T1000 (cell line): ENCODE data around the gene NTRK3.

ENCODE experiments used
- DNase-seq: peaks from one replicate; lab custom pipeline; 2025; ENCODE audit warnings: mixed read lengths; lab: John Stamatoyannopoulos, UW

Gene NTRK3

DNA sequence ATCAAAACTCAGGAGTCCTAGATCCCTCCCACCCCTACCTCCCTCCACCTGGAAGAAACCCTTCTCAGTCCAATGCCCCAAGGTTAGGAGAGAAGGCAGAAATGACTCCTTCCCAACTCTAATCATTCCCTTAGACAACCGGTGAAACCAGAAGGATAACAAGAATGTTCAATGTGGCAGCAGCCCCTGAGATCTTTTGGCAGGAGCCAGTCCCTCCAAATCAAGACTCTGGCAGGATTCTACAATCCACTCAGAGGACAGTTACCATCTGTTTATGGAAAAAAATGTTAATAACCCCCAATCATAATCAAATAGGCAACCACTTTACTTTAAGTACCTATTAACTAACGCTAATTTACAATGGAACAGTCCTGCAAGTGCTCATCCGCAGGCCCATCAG lies 136.5 kb downstream of the NTRK3 start:
- no peak for DNase-seq

GRCh38 chr15:88118741-88119140 lies 137.8 kb downstream of the NTRK3 start:
- DNase-seq: no peak

- no peak for DNase-seq
Measured at GRCh38 chr15:88118035-88118434, 138.5 kb downstream of the NTRK3 start.

DNA sequence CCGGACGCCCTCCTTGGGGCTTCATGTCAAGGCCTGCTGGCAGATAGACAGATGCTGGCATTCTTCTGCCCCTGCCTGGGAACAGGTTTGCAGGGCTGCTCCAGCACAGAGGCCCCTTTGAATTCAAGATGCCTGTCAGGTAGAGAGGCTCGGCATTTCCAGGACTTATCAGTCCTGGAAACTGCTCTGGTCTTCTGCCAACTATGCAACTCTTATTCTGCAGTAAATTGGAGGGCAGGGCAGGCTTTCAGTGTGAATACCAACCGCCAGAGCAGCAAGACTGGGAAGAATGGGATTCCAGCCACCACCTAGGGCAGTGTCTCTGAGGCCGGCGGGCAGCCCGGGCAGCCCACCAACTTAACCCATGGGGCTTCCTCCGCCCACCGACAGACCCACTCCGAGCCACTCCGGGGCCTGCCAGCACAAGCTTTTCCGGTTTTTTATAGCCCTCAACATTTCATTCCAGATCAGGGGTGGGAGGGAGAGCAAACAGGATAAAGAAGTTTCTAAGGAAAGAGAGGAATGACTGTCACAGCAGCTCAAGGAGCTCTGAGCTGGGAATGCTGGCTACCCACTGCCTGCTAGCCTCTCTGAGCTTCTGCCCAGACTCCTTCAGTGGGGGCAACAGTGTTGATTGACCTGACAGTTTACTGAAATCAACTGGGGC lies 140.9 kb downstream of the NTRK3 start:
- DNase-seq: no peak

DNA sequence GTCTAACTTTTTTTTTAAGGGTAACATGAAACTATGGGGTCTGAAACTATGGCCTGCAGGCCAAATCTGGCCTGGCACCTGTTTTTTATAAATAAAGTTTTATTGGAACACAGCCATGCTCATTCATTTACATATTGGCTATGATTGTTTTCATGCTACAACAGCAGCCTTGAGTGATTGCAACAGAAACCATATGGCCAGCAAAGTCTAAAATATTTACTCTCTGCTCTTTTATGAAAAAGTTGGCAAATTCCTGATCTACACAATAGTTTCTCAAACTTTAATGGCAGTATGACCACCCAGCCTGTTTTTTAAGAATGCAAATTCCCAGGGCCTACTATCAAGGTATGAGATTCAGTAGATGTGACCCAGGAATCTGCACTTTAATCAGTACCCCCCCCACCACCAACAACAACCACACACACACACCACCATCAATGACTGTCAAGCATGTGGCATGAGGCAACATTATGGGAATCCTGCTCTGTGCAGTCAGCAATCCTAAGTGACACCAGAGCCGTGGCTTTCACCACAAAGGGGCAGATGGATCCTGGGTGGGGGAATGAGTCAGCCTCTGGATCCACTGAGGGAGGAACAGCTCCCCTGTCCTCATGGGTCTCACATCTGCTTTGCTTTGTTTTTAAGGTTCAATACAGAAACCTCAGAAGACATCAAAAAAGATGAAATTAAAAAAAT lies 142.8 kb downstream of the NTRK3 start:
- DNase-seq: no peak

GRCh38 chr15:88108991-88109390 lies 147.5 kb downstream of the NTRK3 start:
- DNase-seq: no peak

DNA sequence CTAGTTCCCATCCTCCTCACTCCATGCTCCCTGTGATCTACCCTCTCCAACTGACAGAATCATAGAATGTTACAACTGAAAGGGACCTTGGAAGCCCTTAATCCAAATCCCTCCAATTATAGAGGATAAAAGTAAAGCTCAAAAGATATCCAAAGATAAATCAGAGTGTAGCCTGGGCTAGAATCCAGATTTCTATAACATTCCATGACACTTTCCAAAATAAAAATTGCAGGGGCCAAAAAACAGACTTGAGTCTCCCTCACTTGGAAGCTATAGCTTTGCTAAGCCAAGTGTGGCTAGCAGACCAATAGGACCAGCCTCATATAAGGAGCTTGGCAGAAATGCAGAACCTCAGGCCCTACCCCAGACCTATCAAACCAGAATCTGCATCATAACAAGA lies 148.1 kb downstream of the NTRK3 start:
- DNase-seq: no peak

GRCh38 chr15:88106074-88106473 lies 150.5 kb downstream of the NTRK3 start:
- no peak for DNase-seq

DNA sequence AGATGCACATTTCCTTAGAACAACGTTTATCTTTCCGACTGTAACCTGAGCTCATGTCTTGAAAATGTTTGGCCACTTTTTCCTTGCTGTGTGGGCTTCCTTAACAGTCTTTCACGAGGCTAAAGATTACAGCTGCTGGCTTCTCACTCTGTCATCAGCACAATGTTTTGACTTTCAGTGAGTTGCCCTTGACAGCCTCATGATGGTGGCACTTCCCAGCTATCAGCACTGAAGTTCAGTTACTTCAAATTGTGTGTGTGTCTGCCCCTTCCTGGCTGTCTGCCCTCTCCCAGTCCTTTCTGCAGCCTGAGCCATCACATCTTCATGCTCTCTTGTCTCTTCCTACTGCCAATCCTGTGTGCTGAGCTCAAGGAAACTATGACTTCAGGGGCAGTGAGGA lies 152.2 kb downstream of the NTRK3 start:
- no peak for DNase-seq

DNA sequence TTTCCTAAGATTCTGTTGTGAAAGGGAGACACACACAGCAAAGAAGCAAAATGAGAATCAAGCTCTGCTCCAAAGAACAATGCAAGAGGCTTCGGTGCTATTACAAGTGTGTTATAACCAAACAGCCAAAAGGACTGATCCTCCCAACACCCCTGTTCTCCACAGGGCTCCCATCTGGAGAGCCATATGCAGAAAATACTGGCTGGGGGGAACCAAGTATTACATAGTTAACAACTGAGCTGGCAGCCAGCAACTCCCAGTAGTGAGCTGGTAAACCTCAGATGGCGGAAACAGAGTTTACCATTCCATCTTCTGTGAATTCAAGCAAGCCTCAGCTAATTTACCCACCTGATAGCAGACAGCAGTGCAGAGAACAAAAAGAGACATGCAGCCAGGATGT lies 156.4 kb downstream of the NTRK3 start:
- no peak for DNase-seq

- no peak for DNase-seq
Measured at GRCh38 chr15:88098361-88098760, 158.2 kb downstream of the NTRK3 start.

DNA sequence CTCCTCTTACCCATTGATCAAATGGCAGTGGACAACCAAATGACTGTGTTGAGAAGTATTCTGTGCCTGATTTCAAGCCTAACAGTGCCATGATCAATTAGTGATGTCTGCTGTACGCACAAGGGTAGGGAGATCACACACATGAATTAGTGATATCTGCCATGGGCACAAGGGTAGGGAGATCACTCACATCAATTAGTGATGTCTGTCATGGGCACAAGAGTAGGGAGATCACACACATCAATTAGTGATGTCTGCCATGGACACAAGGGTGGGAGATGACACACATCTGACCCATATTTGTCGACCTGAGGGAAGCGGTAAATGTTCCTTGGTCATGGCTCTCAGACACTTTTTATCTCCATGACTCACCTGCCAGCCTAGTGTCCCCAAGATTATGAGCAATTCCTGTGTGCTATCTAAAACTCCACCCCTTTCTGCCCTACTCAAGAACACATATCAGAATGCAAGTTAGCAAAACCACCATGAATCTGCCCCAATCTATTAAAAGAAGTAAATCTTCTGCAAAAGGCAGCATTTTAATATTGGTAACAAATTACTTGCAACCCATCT lies 165.0 kb downstream of the NTRK3 start:
- DNase-seq: no peak

DNA sequence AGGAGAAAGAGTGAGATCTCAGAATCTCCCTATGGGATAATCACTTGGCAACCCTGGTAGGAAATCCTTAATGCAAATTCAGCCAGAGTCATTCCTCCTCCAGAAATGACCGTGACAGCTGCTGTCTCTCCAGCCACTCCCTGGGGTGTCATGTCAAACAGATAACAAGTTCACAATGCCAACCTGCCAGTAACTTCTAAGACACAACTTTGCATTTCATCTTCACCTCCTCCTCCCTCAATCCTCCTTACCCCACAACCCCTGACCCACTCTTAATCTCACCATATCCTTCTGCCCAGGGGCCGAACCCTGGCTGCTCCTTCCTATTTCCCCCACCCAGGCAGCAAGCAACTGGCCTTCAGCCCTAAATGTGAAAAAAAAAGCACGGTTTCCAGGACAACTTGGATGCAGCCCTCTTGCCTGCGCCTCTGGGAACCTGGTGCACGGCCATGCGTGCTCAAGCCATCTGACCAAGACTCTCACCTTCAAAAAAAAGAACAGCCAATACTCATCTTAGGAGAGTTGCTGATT lies 166.0 kb downstream of the NTRK3 start:
- no peak for DNase-seq

- no peak for DNase-seq
Measured at GRCh38 chr15:88089731-88090130, 166.8 kb downstream of the NTRK3 start.

DNA sequence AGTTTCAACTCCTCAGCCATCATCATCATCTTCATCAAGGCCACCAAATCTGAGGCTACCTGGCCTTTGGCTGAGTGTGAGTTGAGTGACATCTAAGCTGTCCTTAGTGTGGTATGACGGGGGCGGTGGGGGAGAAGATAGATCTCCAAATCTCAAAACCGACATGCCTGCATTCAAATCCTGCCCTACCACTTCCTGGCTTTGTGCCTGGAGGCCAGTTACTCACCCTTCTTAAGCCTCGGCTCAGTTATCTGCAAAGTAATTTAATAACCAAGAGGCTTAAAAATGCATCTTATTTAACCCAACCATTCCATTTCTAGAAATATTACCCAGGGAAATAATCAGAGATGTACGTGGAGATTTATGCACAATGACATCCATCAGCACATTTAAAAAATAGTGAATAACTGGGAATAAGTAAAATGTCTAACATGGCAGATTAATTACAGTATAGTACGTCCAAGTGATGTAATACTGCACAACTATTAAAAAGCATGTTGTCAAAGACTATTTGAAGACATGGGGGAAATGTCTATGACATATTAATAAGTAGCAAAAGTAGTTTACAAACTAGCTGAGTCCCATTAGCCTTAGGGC lies 167.4 kb downstream of the NTRK3 start:
- no peak for DNase-seq

- DNase-seq: no peak
Measured at GRCh38 chr15:88083811-88084760, 172.5 kb downstream of the NTRK3 start.

- no peak for DNase-seq
Measured at GRCh38 chr15:88080616-88081015, 175.9 kb downstream of the NTRK3 start.

DNA sequence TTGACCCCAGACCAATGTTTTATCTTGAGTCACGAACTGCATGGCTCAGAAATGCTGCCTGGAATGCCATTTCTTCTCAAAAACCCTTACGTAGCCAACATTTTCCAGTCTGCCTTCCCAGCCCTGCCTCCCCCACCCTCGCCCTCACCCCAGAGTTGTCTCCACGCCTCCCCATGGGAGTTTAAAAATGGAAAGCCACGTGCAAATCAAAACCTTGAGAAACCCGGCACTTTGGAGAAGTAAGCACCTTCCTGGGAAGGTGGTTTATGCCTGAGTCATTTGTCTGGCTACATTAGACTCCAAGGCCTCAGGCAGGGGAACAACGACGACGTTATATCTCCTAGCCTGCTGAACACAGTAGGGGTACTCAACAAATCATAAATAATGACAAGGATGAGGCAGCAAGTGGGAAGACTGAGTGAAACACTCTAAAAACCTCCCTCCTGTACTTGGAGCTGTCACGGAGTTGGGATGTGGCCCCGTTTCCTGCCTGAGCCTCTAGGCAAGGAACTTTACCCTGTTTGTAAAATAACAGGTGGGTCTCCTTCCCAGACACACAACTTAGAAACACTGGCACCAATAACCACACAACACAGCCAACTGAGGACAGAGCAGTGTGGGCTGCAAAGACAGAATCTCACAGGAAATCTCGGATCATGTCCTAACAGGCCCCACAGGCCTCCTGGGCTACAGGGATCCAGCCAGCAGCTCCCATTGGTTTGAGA lies 179.1 kb downstream of the NTRK3 start:
- DNase-seq: peak; percentile 47

- DNase-seq: no peak
Measured at GRCh38 chr15:88076328-88076727, 180.2 kb downstream of the NTRK3 start.

- no peak for DNase-seq
Measured at GRCh38 chr15:88075102-88075501, 181.4 kb downstream of the NTRK3 start.

DNA sequence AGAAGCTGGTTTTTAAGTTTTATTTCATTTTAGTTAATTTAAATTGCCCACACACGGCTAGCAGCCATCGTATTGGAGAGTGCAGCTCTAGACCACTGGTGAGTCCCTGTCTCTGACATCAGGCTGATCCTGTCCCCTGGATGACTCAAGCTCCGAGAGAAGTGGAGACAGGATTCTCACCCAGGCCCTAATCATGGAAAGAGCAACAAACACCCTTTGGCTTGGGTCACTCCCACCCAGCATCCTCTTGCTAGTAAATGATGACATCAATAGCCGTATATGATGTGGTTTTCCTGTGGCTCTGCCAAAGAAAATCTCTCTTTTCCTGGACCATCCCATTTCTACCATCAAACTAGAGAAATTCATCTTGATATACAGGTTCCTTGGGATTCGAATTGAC lies 182.2 kb downstream of the NTRK3 start:
- DNase-seq: no peak
